ENCODE data around the gene CAMK2G.

The CAMK2G gene

DNA sequence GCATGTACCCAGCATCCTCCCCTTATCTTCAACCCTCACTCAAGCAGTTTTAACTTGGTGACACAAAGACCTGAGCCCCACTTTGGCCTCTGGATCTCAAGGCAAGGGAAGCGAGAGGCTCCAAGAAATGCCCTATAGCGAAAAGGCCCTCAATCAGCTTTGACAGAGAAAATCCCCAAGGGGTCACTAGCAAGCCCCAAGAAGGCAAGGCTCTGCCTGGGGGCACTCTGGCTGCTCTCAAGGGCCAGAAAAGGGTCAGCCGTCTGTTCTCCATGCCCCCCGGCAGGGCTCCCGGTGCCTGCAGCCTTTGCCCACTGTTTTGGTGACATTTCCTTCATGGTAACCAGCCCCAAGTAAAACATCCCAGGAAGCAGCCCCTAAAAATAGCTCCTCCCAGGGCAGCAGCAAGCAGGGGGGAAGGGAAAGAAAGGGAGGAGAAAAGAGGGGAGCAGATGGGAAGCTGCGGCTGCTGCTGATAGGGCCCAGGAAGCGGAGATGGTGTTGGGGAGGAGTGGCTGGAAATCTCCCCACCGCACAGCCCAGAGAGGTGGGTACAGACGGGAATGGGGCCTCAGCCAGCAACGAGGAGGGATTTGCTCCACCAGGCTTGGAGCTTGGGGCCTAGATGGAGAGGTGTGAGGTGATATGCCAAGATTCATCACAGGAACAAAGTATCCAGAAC lies 7.1 kb downstream of the CAMK2G start:
- peak overlapping the region in 1 of 2 donors; percentile 22 for H3K4me3 ChIP-seq (ENCODE audit: low read depth in 1 of 2, low read length in 2 of 2)
- H3K27me3 ChIP-seq (ENCODE audit: low read depth, low read length), result no peaks in the 10 kb centered on the region
- H3K36me3 ChIP-seq (ENCODE audit: control insufficient read depth in 1 of 2, insufficient read depth in 2 of 2, low read length in 2 of 2), result peaks cover 4 to 16% of the 10 kb centered on the region in 2 donors
- H3K9me3 ChIP-seq (ENCODE audit: control insufficient read depth in 1 of 2, low read length in 2 of 2), result no peaks in the 10 kb centered on the region
- peaks cover 27 to 78% of the 10 kb centered on the region in 2 donors for H3K4me1 ChIP-seq (ENCODE audit: control insufficient read depth in 1 of 2, insufficient read depth in 2 of 2, low read length in 2 of 2)
- peak overlapping the region; percentile 62 for H3K27ac ChIP-seq (ENCODE audit: low read length)

DNA sequence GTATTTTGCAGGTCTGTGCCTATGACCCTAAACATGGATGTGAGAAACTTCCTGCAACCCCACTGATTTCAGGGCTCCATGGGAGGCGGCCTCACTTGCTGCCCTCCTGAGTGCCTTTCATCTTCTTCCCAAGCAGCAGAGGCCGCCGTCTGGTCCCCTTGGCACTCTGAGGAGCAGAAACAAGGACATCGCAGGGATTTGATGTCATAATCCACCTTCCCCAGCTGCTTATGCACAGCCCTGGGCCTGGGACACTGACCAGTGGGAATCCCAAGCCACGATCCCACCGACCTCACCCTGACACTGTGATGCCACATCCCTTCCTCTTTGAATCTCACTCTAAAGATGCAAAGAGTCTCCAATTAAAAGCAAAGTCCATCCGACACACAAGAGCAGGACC lies 7.7 kb downstream of the CAMK2G start:
- H3K36me3 ChIP-seq (ENCODE audit: control insufficient read depth in 1 of 2, insufficient read depth in 2 of 2, low read length in 2 of 2), result peaks cover 4 to 16% of the 10 kb centered on the region in 2 donors
- no peaks in the 10 kb centered on the region for H3K9me3 ChIP-seq (ENCODE audit: control insufficient read depth in 1 of 2, low read length in 2 of 2)
- no peaks in the 10 kb centered on the region for H3K27me3 ChIP-seq (ENCODE audit: low read depth, low read length)
- H3K27ac ChIP-seq (ENCODE audit: low read length), result no peak overlapping the region
- peaks cover 22 to 78% of the 10 kb centered on the region in 2 donors for H3K4me1 ChIP-seq (ENCODE audit: control insufficient read depth in 1 of 2, insufficient read depth in 2 of 2, low read length in 2 of 2)
- peak overlapping the region in 1 of 2 donors; percentile 22 for H3K4me3 ChIP-seq (ENCODE audit: low read depth in 1 of 2, low read length in 2 of 2)

GRCh38 chr10:73865459-73866442 lies 8.6 kb downstream of the CAMK2G start:
- Histone ChIP-seq H3K4me1 (ENCODE audit: control insufficient read depth in 1 of 2, insufficient read depth in 2 of 2, low read length in 2 of 2) (peaks cover 19 to 72% of the 10 kb centered on the region in 2 donors), H3K9me3 (ENCODE audit: control insufficient read depth in 1 of 2, low read length in 2 of 2) (no peaks in the 10 kb centered on the region), H3K4me3 (ENCODE audit: low read depth in 1 of 2, low read length in 2 of 2) (no peak overlapping the region), H3K27ac (ENCODE audit: low read length) (peak overlapping the region; percentile 24), H3K27me3 (ENCODE audit: low read depth, low read length) (no peaks in the 10 kb centered on the region), H3K36me3 (ENCODE audit: control insufficient read depth in 1 of 2, insufficient read depth in 2 of 2, low read length in 2 of 2) (peaks cover 6 to 16% of the 10 kb centered on the region in 2 donors)

GRCh38 chr10:73865107-73865458 lies 9.3 kb downstream of the CAMK2G start:
- Histone ChIP-seq H3K4me1 (ENCODE audit: control insufficient read depth in 1 of 2, insufficient read depth in 2 of 2, low read length in 2 of 2) (peaks cover 19 to 68% of the 10 kb centered on the region in 2 donors), H3K4me3 (ENCODE audit: low read depth in 1 of 2, low read length in 2 of 2) (no peak overlapping the region), H3K27ac (ENCODE audit: low read length) (no peak overlapping the region), H3K9me3 (ENCODE audit: control insufficient read depth in 1 of 2, low read length in 2 of 2) (no peaks in the 10 kb centered on the region), H3K36me3 (ENCODE audit: control insufficient read depth in 1 of 2, insufficient read depth in 2 of 2, low read length in 2 of 2) (peaks cover 13 to 16% of the 10 kb centered on the region in 2 donors), H3K27me3 (ENCODE audit: low read depth, low read length) (no peaks in the 10 kb centered on the region)

GRCh38 chr10:73864229-73864628 lies 10.1 kb downstream of the CAMK2G start:
- Histone ChIP-seq H3K36me3 (ENCODE audit: control insufficient read depth in 1 of 2, insufficient read depth in 2 of 2, low read length in 2 of 2) (peaks cover 22 to 23% of the 10 kb centered on the region in 2 donors), H3K4me1 (ENCODE audit: control insufficient read depth in 1 of 2, insufficient read depth in 2 of 2, low read length in 2 of 2) (peaks cover 19 to 66% of the 10 kb centered on the region in 2 donors), H3K4me3 (ENCODE audit: low read depth in 1 of 2, low read length in 2 of 2) (no peak overlapping the region), H3K27me3 (ENCODE audit: low read depth, low read length) (no peaks in the 10 kb centered on the region), H3K27ac (ENCODE audit: low read length) (no peak overlapping the region), H3K9me3 (ENCODE audit: control insufficient read depth in 1 of 2, low read length in 2 of 2) (no peaks in the 10 kb centered on the region)

- H3K27ac ChIP-seq (ENCODE audit: low read length), result no peak overlapping the region
- no peak overlapping the region for H3K4me3 ChIP-seq (ENCODE audit: low read depth in 1 of 2, low read length in 2 of 2)
- H3K36me3 ChIP-seq (ENCODE audit: control insufficient read depth in 1 of 2, insufficient read depth in 2 of 2, low read length in 2 of 2), result peaks cover 19 to 28% of the 10 kb centered on the region in 2 donors
- peaks cover 20 to 66% of the 10 kb centered on the region in 2 donors for H3K4me1 ChIP-seq (ENCODE audit: control insufficient read depth in 1 of 2, insufficient read depth in 2 of 2, low read length in 2 of 2)
- no peaks in the 10 kb centered on the region for H3K27me3 ChIP-seq (ENCODE audit: low read depth, low read length)
- no peaks in the 10 kb centered on the region for H3K9me3 ChIP-seq (ENCODE audit: control insufficient read depth in 1 of 2, low read length in 2 of 2)
These were observed 11.1 kb downstream of the CAMK2G start for GRCh38 chr10:73863039-73863817.

DNA sequence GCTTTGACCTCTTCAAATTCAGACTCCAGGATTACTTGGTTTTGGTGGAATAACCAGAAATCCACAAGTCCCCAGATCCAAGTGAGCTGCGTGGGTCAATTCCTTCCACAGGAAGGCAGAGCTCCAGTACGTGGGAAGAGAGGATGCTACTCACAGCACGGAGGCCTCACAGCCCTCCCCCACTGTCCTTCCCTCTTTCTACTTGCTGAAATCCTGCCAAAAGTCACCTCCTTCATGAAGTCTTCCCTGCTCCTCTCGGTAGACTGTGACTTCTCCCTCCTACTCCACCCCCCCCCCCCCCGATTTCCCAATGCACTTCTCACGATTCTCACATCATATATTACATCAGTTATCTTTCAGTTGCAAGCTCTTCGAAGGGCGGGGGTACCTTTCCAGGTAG lies 12.3 kb downstream of the CAMK2G start:
- H3K36me3 ChIP-seq (ENCODE audit: control insufficient read depth in 1 of 2, insufficient read depth in 2 of 2, low read length in 2 of 2), result peaks cover 18 to 31% of the 10 kb centered on the region in 2 donors

DNA sequence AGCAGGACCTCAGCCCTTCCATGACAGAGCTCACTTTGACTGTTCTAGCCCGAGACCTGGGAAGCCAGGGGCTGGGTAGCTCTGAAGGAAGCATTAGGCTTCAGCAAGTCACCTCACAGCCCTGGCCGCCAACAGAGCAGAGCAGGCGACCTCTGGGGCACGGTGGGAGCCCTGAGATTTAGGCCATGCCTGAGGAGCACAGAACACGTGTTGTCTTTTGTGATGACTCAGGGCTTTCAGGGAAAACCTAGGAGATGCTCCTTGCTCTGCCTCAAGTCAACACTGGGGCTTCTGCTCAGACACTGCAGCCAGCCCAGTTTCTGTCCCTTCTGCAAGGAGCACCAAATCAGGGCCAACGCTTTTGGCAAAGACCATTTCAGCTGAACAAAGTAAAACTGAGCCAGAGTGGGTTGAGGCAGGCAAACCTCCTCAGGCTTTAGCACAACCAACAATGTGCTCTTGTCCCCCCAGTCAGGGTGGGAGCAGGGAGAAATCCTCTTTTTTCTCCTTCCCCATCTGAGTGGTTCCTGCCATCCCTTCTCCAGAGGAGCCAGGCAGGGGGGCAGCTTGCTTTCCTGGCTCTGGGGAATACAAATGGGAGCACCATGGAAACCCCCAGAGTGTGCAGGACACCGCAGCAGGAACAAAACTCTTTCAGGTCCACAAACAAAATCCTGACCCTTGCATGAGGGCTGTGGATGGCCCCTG lies 14.4 kb downstream of the CAMK2G start:
- Histone ChIP-seq H3K4me3 (ENCODE audit: low read depth in 1 of 2, low read length in 2 of 2) (no peak overlapping the region), H3K27me3 (ENCODE audit: low read depth, low read length) (no peaks in the 10 kb centered on the region), H3K4me1 (ENCODE audit: control insufficient read depth in 1 of 2, insufficient read depth in 2 of 2, low read length in 2 of 2) (peaks cover 8 to 51% of the 10 kb centered on the region in 2 donors), H3K9me3 (ENCODE audit: control insufficient read depth in 1 of 2, low read length in 2 of 2) (no peaks in the 10 kb centered on the region), H3K27ac (ENCODE audit: low read length) (no peak overlapping the region), H3K36me3 (ENCODE audit: control insufficient read depth in 1 of 2, insufficient read depth in 2 of 2, low read length in 2 of 2) (peaks cover 22 to 31% of the 10 kb centered on the region in 2 donors)

More for the DNA sequence above, 12.3 kb downstream of the CAMK2G start:
- Histone ChIP-seq H3K27ac (ENCODE audit: low read length) (no peak overlapping the region), H3K4me3 (ENCODE audit: low read depth in 1 of 2, low read length in 2 of 2) (no peak overlapping the region), H3K9me3 (ENCODE audit: control insufficient read depth in 1 of 2, low read length in 2 of 2) (no peaks in the 10 kb centered on the region), H3K4me1 (ENCODE audit: control insufficient read depth in 1 of 2, insufficient read depth in 2 of 2, low read length in 2 of 2) (peaks cover 20 to 60% of the 10 kb centered on the region in 2 donors), H3K27me3 (ENCODE audit: low read depth, low read length) (no peaks in the 10 kb centered on the region)

GRCh38 chr10:73859428-73859783 lies 14.9 kb downstream of the CAMK2G start:
- H3K4me1 ChIP-seq (ENCODE audit: control insufficient read depth in 1 of 2, insufficient read depth in 2 of 2, low read length in 2 of 2), result peaks cover 8 to 55% of the 10 kb centered on the region in 2 donors
- H3K36me3 ChIP-seq (ENCODE audit: control insufficient read depth in 1 of 2, insufficient read depth in 2 of 2, low read length in 2 of 2), result peaks cover 22 to 30% of the 10 kb centered on the region in 2 donors
- no peak overlapping the region for H3K4me3 ChIP-seq (ENCODE audit: low read depth in 1 of 2, low read length in 2 of 2)
- no peaks in the 10 kb centered on the region for H3K9me3 ChIP-seq (ENCODE audit: control insufficient read depth in 1 of 2, low read length in 2 of 2)
- no peak overlapping the region for H3K27ac ChIP-seq (ENCODE audit: low read length)
- H3K27me3 ChIP-seq (ENCODE audit: low read depth, low read length), result no peaks in the 10 kb centered on the region

DNA sequence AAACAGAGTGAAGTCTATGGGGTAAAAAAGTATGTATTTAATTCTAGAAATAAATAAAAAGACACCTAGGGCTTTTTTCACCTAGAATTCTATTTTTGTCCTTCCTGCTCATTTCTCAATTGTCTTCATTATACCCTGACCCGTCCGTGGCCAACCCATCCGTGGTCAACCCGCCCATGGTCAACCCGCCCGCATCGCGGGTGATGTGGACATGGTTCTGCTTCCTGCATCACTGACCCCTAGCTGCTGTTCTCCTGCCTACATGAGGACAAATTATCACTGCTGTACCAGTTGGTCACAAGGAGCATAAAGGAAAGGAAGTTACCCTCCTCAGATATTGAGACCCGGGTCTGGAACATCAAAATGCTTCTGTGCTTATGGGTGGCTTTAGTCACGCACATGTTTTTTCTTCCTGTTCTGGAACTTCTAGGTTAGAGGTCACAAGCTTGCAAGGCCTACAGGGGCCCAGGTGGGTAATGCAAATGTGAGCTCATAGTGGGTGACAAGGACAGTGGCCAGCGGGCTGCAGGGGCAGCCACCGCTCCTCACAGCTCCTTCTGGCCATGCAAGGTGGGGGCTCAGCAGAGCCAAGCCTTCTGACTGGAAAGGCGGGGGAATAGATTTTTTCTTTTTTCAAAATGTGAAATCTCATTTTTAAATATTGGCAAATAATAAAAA lies 15.5 kb downstream of the CAMK2G start:
- H3K27ac ChIP-seq (ENCODE audit: low read length), result peak overlapping the region; percentile 42
- H3K4me1 ChIP-seq (ENCODE audit: control insufficient read depth in 1 of 2, insufficient read depth in 2 of 2, low read length in 2 of 2), result peaks cover 8 to 60% of the 10 kb centered on the region in 2 donors

More for the DNA sequence above, 15.5 kb downstream of the CAMK2G start:
- Histone ChIP-seq H3K27me3 (ENCODE audit: low read depth, low read length) (no peaks in the 10 kb centered on the region), H3K4me3 (ENCODE audit: low read depth in 1 of 2, low read length in 2 of 2) (no peak overlapping the region), H3K36me3 (ENCODE audit: control insufficient read depth in 1 of 2, insufficient read depth in 2 of 2, low read length in 2 of 2) (peaks cover 22 to 27% of the 10 kb centered on the region in 2 donors), H3K9me3 (ENCODE audit: control insufficient read depth in 1 of 2, low read length in 2 of 2) (no peaks in the 10 kb centered on the region)

Measured in muscle layer of duodenum (tissue), 2 donors.